Stimulated activated CD8-positive, alpha-beta memory T cell treated with anti-CD3 and anti-CD28 coated beads, Interleukin-7, amount 100 ng/mL, for 24 hours (primary cell): ENCODE results near the gene DSCAML1.

Experiments
- DNase-seq: peaks from one replicate; pipeline ENCODE4 v3.0.0-alpha.2; 2020; ENCODE audit warnings: low read depth

Gene DSCAML1

DNA sequence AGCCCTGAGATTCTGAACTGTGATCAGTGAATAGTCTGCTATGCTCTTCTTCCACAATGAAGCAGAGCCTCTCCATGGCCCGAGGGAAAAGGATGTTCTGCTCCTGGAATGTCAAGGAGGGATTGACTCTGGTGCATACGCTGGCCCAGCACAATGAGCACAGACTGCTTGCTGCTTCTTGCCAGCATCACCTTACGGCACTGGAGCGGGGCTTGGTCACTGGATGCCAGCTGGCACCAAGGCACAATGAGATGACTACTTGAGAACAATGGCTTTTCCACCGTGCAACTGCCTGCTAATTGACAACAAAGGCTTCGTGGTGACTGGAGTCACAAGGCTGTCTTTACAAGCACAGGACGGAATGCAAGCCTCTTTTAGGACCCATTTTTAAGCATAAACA, 139.2 kb downstream of the DSCAML1 start:
- DNase-seq, result no peak

DNA sequence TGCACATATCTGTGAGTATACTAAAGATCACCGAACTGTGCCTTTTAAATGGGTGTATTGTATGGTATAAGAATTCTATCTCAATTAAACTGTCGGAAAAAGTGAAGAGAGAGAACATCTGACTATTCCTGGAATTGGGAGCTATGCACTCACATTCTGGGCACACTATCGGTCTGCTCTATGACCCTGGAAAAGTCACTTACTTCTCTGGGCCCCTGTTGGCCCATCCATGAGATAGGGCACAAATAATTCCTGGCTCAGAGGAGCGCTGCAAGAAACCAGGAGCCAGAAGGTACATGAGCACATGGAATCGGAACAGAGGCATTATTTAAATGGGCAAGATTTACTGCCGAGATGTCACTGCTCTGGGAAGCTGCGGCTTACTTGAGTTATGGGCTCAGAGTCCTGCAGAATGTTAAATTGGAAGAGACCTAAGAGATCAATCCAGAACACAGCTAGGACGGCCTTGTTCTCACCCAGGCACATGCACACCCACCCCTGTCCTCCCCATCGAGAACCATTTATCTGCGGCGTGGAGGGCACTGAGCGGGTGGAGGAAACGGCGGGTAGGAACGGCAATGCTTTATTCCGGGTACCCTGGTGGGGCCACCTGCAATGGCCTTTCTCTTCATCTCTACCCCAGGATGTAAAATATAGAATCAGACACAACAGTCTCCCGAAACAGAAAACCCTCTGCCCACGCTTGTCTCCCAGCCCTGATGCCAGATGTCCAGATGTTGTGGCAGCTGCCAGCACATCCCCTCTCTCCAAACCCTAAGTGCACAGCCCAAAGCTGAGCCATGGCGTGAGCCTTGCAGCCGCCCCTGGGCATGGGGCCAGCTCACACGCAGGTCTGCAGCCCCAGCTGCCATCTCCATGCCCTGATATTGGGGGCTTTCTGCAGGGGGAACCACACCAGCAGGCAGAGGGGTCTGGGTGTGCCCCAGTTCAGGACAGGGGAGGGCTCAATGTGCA, 142.4 kb downstream of the DSCAML1 start:
- no peak for DNase-seq

DNA sequence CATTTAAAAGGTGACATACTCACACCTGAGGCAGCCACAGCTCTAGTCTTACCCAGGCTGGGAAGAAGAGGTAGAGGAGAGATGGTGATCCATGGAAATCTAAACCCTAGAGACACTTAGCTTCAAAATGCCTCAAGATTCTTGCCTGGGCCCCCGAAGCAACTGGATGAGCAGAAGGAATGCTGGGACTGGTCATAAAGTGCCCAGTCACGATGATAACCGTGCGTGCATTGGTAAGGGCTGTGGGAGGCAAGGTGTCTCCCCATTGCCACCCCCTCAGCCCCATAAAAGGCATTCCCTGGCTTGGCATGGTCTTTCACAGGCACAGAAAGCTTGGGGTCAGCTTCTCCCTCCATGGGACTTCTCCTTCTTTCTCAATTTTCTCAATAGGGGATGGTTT, 144.5 kb downstream of the DSCAML1 start:
- DNase-seq, result no peak

DNA sequence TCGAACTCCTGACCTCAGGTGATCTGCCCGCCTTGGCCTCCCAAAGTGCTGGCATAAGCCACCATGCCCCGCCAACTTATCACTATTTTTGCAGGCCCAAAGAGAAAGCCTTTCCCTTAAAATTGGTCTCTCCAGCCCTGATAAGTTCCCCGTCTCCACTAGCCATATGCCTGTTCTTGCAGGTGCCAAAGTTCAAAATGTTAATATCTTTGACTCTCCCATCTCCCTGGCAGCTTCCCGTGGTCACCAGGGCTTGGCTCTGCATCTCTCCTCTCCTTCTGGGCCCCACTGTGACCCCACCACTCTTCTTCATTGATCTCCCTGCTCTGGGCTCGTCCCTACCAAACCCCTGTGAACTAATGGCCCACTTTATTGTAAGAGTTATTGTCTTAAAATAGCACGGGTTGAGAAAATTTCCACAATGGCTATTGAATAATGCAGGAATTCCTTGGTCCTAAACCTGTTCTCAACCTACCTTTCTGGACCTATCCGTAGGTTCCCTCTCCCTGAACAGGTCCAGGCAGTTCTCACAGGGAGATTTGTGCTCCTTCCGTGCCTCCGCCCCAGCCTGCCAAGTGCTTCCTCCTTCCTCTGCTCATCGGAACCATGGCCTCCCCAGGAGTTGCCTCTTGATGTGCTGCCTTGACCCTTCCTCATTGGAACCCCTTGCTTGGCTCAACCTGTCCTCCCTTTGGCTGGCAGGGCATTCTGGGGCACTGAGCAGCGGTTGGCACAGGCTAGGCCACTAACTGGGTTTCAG, 147.5 kb downstream of the DSCAML1 start:
- DNase-seq, result no peak

DNA sequence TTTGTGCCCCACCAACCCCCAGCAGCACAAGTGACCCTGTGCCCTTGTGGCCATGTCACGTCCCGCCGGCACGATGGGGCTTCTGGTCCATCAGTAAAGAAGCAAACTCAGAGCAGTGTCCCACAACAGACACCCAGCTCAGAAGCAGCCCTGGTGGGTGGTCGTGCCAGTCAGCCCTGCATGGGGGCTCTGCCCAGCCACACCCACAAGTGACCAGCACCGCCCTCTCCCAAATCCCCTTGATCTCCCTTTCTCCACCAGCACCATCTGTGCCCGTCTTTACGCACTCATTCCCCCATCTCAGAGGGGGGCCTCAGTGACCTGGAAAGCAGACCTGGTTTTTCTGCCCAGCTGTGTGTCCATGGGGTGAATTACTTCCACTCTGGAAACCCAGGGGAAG, 149.1 kb downstream of the DSCAML1 start:
- no peak for DNase-seq

DNA sequence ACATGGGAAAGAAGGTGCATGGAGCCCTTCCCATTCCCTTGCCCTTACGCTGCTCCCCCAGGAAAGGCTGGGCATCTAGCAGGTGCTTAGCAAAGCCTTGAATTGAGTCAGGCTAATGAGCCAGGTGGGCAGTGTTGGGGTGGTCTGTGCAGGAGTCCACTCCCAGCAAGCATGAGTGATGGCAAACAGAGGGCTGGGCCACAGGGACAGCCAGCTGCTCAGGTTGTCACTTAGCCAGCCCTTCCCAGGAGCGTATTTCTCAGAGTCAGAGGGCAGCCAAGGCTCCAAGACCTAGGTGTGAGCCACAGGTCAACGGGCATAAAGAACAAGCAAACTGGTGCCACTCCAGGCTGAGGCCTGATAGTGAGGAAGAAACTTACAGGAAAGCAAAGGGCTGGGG, 149.8 kb downstream of the DSCAML1 start:
- no peak for DNase-seq

DNA sequence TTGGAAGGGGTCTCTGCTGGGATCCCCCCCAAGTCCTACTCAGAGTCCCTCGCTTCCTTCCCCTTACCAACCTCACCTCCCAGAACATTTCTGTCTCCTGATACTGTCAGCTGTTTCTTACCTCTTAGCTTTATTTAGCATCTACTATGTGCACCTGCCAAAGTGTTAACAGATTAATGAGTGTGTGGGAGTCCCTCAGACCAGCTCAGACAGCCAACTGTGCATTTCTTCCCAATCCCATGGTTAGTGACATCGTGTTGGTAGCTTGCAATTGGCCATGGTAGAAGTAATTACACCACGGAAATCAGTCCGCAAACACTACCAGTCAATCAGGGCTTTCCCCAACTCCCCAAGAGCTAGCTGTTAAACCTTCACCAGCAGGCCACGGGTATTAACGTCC, 150.6 kb downstream of the DSCAML1 start:
- no peak for DNase-seq

DNA sequence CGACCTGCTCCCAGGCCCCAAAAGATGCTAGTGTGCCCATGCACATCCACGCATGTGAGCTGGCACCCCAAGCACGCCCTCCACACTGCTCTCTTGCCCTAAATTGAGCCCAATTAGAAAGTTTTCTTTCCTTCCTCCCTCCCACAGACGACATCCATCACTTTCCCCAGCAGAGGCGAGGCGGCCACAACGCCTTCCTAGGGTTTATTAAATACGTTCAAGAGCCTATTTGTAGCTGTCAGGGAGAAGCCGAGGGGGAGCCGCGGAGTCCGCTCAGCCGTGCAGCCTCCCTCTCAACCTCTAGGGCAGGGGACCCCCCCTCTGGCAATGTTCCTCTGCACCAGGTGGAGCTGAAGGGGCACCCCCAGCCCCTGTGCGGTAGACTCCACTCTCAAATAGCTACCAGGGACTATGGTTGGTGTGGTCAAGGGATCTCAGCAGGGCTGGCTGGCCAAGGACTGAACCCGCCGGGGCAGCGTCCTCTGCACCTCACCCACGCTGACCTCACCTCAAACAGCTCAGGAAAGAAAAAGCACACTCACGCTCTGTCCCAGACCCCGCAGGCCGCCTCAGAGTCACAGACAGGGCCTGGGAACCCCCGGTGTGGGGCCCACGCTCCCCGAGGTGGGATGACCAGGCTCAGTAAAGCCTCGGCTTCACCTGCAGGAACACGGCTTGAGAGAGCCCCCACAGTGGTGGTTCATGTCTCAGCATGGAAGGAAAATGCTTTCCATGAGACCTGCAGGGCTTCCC, 152.4 kb downstream of the DSCAML1 start:
- DNase-seq, result no peak

DNA sequence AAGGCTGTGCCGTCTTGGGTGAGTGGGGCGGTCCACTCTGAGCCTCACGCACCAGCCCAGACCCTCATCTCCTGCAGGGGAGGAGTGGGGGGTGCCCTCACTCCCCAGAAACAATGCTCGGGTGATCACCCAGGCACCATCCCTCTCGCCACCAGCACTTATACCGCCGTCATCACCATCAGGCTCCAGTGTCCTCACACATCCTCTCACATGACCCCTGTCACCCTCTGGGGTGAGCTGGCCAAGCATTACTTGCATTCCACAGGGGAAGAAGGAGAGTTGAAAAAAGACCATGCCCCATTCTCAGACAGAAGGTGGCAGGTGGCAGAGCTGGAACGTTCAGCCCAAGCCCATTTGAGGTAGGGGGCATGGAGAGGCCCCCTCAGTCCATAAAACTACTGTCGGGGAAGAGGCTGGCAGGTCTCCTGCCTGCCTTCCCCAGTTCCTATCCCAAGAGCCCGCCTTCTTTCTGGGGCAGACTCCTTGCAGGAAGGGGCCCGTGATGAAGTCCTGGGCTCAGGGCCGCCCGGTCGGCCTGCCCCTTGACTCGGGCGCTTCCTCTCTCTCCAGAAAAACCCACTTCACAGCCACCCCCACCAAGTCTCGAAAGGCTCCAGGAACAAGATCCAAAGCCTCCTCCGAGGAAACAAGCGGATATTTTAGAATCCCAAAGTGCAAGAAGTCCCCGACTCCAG, 153.3 kb downstream of the DSCAML1 start:
- no peak for DNase-seq

DNA sequence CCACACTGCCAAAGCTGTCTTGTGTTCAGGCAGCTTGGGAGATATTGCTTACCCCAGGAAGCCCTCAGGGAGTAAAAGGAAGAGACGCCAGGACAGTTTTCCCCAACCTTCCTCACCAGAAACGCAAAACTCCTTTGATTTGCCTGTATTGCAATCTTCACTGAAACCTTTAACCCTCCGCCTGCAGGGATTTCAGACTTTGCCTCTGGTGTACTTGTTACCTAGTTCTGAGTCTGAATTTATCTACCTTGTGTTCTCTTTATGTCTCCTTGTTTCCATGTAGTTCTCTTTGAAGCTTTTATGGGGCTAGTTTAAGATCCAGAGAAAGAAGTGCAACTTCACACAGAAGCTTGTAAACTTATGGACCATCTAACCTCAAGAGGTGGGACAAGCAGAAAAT, 154.2 kb downstream of the DSCAML1 start:
- DNase-seq, result no peak

DNA sequence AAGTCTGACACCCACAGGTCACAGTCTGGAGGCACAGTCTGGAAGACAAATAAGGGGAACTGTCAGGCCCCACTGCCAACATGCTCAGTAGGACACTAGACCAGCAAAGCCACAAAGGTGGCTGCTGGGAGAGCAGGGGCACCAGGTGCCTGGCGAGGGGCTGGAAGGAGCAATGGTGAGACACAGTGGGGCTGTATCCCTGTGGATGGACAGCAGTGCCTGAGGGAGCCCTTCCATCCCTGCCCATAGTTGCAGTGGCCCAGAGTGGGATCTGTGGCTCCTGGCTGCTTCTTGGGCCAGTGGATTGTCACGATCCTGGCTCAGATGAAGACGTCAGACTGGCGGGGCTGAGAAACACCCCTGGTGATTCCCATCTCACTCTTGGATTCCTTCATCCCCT, 154.6 kb downstream of the DSCAML1 start:
- no peak for DNase-seq

DNA sequence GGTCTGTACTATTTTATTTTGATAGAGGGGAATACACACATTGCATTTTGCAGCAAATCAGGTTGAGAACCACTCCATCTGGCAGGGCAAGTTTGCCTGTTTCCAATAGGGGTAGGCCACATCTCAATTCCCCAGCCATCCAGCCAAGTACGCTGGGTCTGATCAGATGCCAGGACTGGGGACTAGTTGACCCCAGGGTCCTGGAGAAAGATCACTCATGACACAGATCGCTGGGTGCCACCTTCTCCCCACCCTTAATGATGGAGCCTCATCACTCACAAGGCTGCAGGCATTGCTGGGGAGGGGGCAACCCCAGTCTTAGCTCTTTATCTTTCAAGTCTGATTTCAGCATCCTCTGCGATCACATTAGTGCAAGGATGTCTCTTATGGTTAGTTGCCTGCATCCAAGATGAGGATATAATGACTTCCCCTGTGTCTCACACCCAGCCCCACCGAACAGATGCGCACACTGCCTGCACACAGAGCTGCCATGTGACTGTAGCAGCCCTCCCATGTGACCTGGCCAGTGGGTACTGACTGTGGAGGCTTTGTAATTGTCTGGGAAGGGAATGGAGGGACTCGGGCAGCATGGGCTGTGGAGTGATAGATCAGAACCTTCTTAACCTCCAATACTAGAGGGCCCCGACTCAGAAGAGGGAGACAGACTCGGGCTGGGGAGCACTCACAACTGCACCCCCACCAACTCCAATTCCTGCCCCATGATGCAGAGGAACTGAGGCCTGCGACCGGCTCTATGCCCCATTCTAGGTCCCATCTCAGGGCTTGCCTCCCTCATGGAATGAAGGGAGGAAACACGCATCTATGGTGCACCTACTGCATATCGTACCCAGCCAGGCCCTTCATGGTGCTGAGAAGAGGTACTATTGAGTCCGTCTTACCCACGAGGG, 155.8 kb downstream of the DSCAML1 start:
- DNase-seq, result no peak

DNA sequence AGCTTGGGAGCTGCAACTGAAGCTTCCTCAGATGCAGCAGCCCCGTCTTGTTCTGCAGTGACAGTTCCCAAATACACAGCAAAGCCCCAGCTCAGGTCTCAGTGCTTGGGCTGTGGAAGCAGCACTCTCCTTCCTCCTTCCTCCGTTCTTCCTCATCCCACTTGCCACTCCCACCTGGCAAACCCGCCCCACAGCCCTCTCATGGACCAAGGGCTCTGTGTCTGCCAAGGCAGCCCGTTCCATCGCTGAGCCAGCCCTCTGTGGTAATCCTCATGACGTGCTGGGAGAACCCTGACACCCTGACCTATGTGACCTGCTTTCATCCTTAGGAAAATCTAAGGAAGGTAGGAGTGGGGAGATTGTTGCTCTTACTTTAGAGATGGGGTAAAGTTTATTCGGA, 157.0 kb downstream of the DSCAML1 start:
- no peak for DNase-seq

DNA sequence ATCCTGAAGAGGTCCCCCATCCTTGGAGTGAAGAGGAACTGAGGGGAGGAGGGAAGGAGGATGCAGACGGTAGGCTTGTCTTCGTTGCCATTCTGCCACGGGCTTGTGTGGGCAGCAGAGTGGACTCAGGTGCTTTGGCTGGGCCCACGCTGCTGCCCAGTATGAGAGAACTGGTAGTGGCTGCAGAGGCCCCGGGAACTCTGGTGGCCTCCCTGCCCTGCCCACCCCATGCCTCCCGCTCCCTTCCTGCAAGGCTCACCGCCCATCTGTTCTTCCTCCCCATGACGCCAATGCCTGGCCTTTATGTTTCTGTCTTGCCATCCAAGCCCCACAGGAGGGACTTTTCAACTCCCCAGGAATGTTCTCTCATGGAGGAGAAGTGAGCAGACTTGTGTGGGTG, 157.4 kb downstream of the DSCAML1 start:
- DNase-seq, result no peak

DNA sequence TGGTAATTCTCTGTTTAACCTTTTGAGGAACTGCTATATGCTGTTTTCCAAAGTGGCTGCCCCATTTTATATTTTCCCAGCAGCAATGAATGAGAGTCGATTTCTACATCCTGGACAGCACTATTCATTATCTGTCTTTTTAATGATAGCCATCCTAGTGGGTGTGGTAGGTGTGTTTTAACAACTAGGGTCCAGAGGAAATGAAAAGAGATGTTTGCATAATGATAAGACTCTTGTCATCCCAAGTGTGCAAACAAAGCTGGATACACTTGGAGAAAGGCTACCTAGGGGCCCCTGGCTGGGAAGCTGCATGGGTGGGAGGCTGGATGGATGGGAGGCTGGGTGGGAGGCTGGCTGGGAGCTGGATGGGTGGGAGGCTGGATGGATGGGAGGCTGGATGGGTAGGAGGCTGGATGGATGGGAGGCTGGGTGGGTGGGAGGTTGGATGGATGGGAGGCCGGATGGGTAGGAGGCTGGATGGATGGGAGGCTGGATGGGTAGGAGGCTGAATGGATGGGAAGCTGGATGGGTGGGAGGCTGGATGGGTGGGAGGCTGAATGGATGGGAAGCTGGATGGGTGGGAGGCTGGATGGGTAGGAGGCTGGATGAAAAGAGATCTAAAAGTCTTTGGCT, 158.0 kb downstream of the DSCAML1 start:
- no peak for DNase-seq

DNA sequence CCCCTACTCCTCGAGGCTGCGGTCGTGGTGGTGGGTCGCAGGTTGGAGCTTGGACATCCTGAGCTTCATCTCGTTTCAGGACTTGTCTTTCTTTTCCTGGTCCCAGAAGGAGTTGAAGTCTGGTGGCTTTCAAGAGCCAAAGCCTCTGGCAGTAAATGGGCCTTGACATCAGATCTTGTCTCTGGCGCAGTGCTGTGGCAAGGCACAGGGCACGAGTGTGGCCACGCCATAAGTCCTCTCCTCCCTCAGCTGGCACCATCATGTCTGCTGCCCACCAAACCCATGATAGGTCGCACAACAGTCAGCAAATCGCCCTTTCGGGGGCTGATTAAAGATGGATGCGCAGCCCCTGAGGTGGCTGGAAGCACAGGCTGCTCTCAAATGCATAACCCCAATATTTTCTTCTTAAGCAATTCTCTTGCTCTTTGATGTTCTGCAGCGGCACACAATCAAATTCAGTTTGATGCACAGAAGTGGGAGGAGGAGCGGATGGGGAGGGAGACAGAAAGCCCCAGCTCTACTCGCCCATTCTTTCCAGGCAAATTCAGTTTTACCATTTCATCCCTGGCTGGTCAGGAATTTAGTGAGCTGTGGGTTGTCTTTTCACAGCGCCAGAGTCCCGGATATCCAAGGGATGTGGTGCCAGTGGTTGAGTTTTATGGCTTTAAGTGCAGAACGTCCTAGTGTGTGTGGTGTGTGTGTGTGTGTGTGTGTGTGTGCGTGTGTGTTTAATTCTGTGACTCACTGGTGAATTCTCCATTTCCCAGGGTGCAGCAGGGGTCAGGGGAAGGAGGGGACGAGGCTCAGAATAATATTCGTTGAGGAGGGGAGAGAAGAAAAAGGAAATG, 162.0 kb downstream of the DSCAML1 start:
- DNase-seq, result no peak

DNA sequence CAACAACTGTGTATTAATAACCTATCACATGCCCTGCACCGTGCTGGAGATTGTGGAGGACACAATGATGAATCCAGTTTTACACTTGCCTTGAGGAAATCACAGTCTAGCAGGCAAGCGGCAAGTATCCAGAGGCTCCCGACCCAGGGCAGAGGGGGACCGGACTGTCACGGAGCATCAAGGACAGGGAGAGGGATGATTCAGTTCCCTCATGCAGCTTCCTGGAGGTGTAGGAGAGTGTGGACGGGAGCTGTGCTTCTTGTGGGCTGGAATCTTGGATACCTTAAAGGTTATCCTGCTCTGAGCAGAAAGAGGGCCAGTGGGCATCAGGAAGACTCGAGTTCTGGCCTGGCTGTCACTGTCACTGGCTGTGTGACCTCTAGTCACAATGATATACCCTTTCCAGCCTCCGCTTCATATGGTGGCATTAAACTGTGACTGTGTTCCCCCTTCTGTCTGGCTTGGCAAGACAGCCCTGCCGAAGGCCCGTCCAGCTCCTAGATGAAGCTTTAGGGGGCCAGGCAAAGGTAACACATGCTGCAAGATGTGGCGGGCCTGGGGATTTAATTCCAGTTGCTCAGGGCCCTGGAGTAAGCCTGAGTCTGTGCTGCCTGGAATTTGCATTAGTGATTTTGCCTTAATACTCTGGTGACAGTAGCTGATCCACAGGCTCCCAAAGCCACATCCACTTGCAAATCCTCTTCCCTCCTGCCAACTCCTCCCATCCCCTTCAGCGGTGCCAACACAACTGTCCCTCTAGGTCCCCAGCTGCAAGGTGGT, 162.8 kb downstream of the DSCAML1 start:
- DNase-seq, result no peak

DNA sequence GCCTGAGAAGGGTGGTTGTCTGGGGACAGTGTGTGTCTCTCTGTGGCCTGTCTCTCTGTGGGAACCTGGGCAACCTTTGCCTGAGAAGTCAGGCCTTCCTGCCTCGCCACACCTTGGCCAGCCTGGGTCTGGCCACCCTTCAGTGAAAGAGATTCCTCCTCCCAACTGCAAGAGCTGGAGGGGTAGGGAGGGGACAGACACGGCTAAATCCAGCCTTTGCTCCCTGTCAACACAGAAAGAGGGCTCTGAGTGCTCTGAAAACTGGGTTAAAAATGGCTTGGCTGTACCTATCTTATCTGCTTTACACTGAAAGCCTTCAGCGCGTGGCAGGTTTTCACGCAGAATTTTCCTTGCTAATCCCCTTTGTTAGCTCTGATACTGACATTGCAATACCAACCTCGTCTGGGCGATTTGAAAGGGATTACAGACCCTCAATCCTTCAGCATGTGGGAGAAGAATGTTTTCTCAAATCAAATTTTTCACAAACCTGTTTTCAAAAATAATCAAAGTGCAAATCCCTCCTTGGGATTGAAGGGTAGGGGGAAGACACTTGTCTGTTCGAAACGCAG, 163.7 kb downstream of the DSCAML1 start:
- no peak for DNase-seq
